Gastroesophageal sphincter (tissue), 4 donors: ENCODE measurements around the gene TNFRSF12A. TPM values are rescaled to one million over a fixed set of nuclear protein-coding genes. Genes with fewer than 3 reads are reported as not detected.

Source experiments
- ATAC-seq: fragments of 150-250 bp; one replicate; pipeline ENCODE4 v1.9.1; 2016; ENCODE audit warnings: mild to moderate bottlenecking, moderate library complexity
- H3K27ac ChIP-seq, 4 donors: fragments of 200-600 bp; sonication (generic) in 3 of 4; 1 replicate in 3 of 4; 2 replicates in 1 of 4; pipeline ENCODE4 v1.5.1; 2016 to 2019
- H3K27me3 ChIP-seq: fragments of 200-600 bp; sonication (generic); one replicate; pipeline ENCODE4 v1.5.1; 2019
- H3K36me3 ChIP-seq, 2 donors: fragments of 200-600 bp; sonication (generic); one replicate each; pipeline ENCODE4 v1.5.1; 2019; ENCODE audit warnings: control low read depth in 1 of 2
- H3K4me1 ChIP-seq, 3 donors: fragments of 200-600 bp; sonication (generic); 1 replicate in 2 of 3; 2 replicates in 1 of 3; pipeline ENCODE4 v1.5.1; 2016 to 2019; ENCODE audit warnings: control low read depth in 2 of 3
- H3K4me3 ChIP-seq, 2 donors: fragments of 200-600 bp; sonication (generic); one replicate each; pipeline ENCODE4 v1.5.1; 2019; ENCODE audit warnings: mild to moderate bottlenecking in 1 of 2, moderate library complexity in 1 of 2
- H3K9me3 ChIP-seq, 3 donors: fragments of 200-600 bp; sonication (generic); one replicate each; pipeline ENCODE4 v1.5.1; 2017 to 2019; ENCODE audit warnings: control low read depth in 2 of 3
- CTCF ChIP-seq, 4 experiments: fragments of 200-600 bp in 2 of 4; fragments of 450-650 bp in 2 of 4; sonication (generic) in 1 of 4; IDR thresholded peaks; one replicate each; pipeline ENCODE4 v1.5.1; 2017 to 2019; ENCODE audit warnings: antibody characterized with exemption in 4 of 4, mild to moderate bottlenecking in 2 of 4, moderate library complexity in 2 of 4
- EP300 ChIP-seq: sonication (generic); formaldehyde crosslinking; IDR thresholded peaks from one replicate; pipeline ENCODE4 v1.6.1; 2017; ENCODE audit warnings: antibody characterized with exemption, mild to moderate bottlenecking
- POLR2A ChIP-seq, 2 donors: fragments of 450-650 bp; IDR thresholded peaks; one replicate each; pipeline ENCODE4 v1.6.1; 2017; ENCODE audit warnings: antibody characterized with exemption in 2 of 2, mild to moderate bottlenecking in 2 of 2, moderate library complexity in 1 of 2
- POLR2AphosphoS5 ChIP-seq: sonication (generic); formaldehyde crosslinking; IDR thresholded peaks from one replicate; pipeline ENCODE4 v1.6.1; 2017; ENCODE audit warnings: antibody characterized with exemption
- WGBS, 2 donors: methylation state at CpG; one replicate each; pipeline ENCODE4 v1.1.5; 2018; ENCODE audit warnings: low coverage in 1 of 2; 5-methylcytosine and 5-hydroxymethylcytosine counted together
- total RNA-seq, 4 donors: library from RNA; depleted of rRNA; stranded (reverse); fragments of >200 nt; gene quantifications; one replicate each; pipeline ENCODE4 v1.1.0, GENCODE V29; 2016

TNFRSF12A gene
- total RNA-seq, 4 donors from 2014 or later, result 26.0 to 135 (median 72.2) TPM

- H3K4me1 ChIP-seq, result peaks cover 0 to 46% (median 20%) of the 10 kb centered on the region in 3 donors
- H3K27me3 ChIP-seq, result peaks cover 47% of the 10 kb centered on the region
- TF ChIP-seq CTCF (IDR thresholded peaks at IDR 0.05), result peak in 3 of 4 experiments; percentile 40 to 96 (median 66)
- TF ChIP-seq POLR2AphosphoS5, result no peak
- no peak for TF ChIP-seq EP300
- no peak for TF ChIP-seq POLR2A (IDR thresholded peaks at IDR 0.05)
- peak; percentile 38 for ATAC-seq
- H3K27ac ChIP-seq, result peak overlapping the region in 1 of 4 donors; percentile 49
- 20% methylated on average over 1 of the region's 58 CpGs; no CpG with 5 or more reads in 1 of the 2 donors for WGBS, 2 donors
- no peaks in the 10 kb centered on the region for H3K9me3 ChIP-seq
- no peak overlapping the region for H3K4me3 ChIP-seq
- peaks cover 0 to 22% of the 10 kb centered on the region in 2 donors for H3K36me3 ChIP-seq
Observed at GRCh38 chr16:3027983-3028715, 8.0 kb downstream of the TNFRSF12A start.

GRCh38 chr16:3028716-3029319 is 8.7 kb downstream of the TNFRSF12A start:
- TF ChIP-seq CTCF (IDR thresholded peaks at IDR 0.05) (no peak), EP300 (no peak)

GRCh38 chr16:3029491-3030221 is 9.5 kb downstream of the TNFRSF12A start:
- WGBS, 2 donors, result 39 to 56% methylated on average over 7 to 9 of the region's 59 CpGs
- Histone ChIP-seq H3K36me3 (peaks cover 0 to 22% of the 10 kb centered on the region in 2 donors), H3K9me3 (no peaks in the 10 kb centered on the region), H3K27me3 (peaks cover 62% of the 10 kb centered on the region), H3K27ac (no peak overlapping the region), H3K4me1 (peaks cover 0 to 33% (median 15%) of the 10 kb centered on the region in 3 donors), H3K4me3 (peak overlapping the region in 1 of 2 donors; percentile 14)
- no peak for ATAC-seq
- TF ChIP-seq POLR2AphosphoS5 (no peak), POLR2A (IDR thresholded peaks at IDR 0.05) (no peak), CTCF (IDR thresholded peaks at IDR 0.05) (no peak), EP300 (no peak)

More at GRCh38 chr16:3028716-3029319, 8.7 kb downstream of the TNFRSF12A start:
- peaks cover 0 to 39% (median 15%) of the 10 kb centered on the region in 3 donors for H3K4me1 ChIP-seq
- peaks cover 53% of the 10 kb centered on the region for H3K27me3 ChIP-seq
- H3K27ac ChIP-seq, result no peak overlapping the region
- no peak for ATAC-seq
- H3K36me3 ChIP-seq, result peaks cover 0 to 22% of the 10 kb centered on the region in 2 donors
- H3K9me3 ChIP-seq, result no peaks in the 10 kb centered on the region
- H3K4me3 ChIP-seq, result no peak overlapping the region
- 33 to 42% methylated on average over 2 to 3 of the region's 15 CpGs for WGBS, 2 donors

- peaks cover 0 to 25% (median 15%) of the 10 kb centered on the region in 3 donors for H3K4me1 ChIP-seq
- peaks cover 70% of the 10 kb centered on the region for H3K27me3 ChIP-seq
- 60% methylated on average over 2 of the region's 33 CpGs; no CpG with 5 or more reads in 1 of the 2 donors for WGBS, 2 donors
- ATAC-seq, result no peak
- TF ChIP-seq POLR2A (IDR thresholded peaks at IDR 0.05), result no peak
- TF ChIP-seq POLR2AphosphoS5, result no peak
- no peak for TF ChIP-seq CTCF (IDR thresholded peaks at IDR 0.05)
- TF ChIP-seq EP300, result no peak
- H3K27ac ChIP-seq, result no peak overlapping the region
- peaks cover 0 to 20% of the 10 kb centered on the region in 2 donors for H3K36me3 ChIP-seq
- H3K9me3 ChIP-seq, result no peaks in the 10 kb centered on the region
- H3K4me3 ChIP-seq, result no peak overlapping the region
Observed at GRCh38 chr16:3030222-3031212, 10.3 kb downstream of the TNFRSF12A start.
